Adrenal gland (tissue), 12 donors: ENCODE results near the gene IMMP2L. TPM values are rescaled to one million over a fixed set of nuclear protein-coding genes. Genes with fewer than 3 reads are reported as not detected.

Source experiments
- DNase-seq, 7 donors: peaks; one replicate each; pipeline ENCODE4 v3.0.0-alpha.2; 2019 to 2020
- H3K27ac ChIP-seq, 5 donors: fragments of 200-600 bp; sonication (generic) in 4 of 5; 1 replicate in 3 of 5; 2 replicates in 2 of 5; pipeline versions ENCODE4 v1.5.1 to v1.8.0; 2016 to 2020; ENCODE audit warnings: mild to moderate bottlenecking in 1 of 5
- H3K27me3 ChIP-seq: fragments of 200-600 bp; 2 replicates; pipeline ENCODE4 v1.8.0; 2021
- H3K36me3 ChIP-seq, 2 donors: fragments of 200-600 bp; replicated peaks in 1 of 2; 1 replicate in 1 of 2; 2 replicates in 1 of 2; pipeline versions ENCODE4 v1.5.1 to v1.8.0; 2018 to 2022
- H3K4me1 ChIP-seq, 2 donors: fragments of 200-600 bp; replicated peaks in 1 of 2; 1 replicate in 1 of 2; 2 replicates in 1 of 2; pipeline versions ENCODE4 v1.5.1 to v1.8.0; 2018 to 2021
- H3K4me3 ChIP-seq, 4 donors: fragments of 200-600 bp; sonication (generic) in 3 of 4; one replicate each; pipeline ENCODE4 v1.5.1; 2016 to 2018
- H3K9me3 ChIP-seq, 3 donors: fragments of 200-600 bp; sonication (generic) in 1 of 3; replicated peaks in 1 of 3; 1 replicate in 2 of 3; 2 replicates in 1 of 3; pipeline versions ENCODE4 v1.5.1 to v1.8.0; 2016 to 2021
- CTCF ChIP-seq, 6 experiments: fragments of 450-650 bp in 4 of 6; fragments of 200-600 bp in 2 of 6; sonication (generic) in 1 of 6; IDR thresholded peaks; 1 replicate in 5 of 6; 2 replicates in 1 of 6; pipeline versions ENCODE4 v1.5.1 to v1.8.0; 2016 to 2021; ENCODE audit warnings: antibody characterized with exemption in 6 of 6, mild to moderate bottlenecking in 2 of 6, moderate library complexity in 1 of 6
- POLR2A ChIP-seq, 2 donors: fragments of 450-650 bp; IDR thresholded peaks; one replicate each; pipeline ENCODE4 v1.6.1; 2017; ENCODE audit warnings: antibody characterized with exemption in 2 of 2, mild to moderate bottlenecking in 2 of 2, moderate library complexity in 1 of 2
- WGBS, 4 donors: extraction: QIAGEN DNeasy Blood & Tissue Kit in 2 of 4; methylation state at CpG; one replicate each; pipeline versions ENCODE4 v1.1.5 to v1.1.7; 2013 to 2017; 5-methylcytosine and 5-hydroxymethylcytosine counted together
- intact Hi-C, 2 donors: fragments of 100-400 bp; cut with DNase I; formaldehyde crosslinking; loops; one replicate each; pipeline versions ENCODE4 v1.14.1 to v1.15.0; 2022 to 2023
- polyA plus RNA-seq, 3 donors: library from polyadenylated mRNA; stranded (reverse); fragments of 200-250 nt in 2 of 3; fragments of 350-450 nt in 1 of 3; fragmentation: Illumina TruSeq in 1 of 3; extraction: RNeasy Lipid Tissue Mini Kit (QIAGEN cat#74804) in 1 of 3; gene quantifications; one replicate each; pipeline ENCODE4 v1.2.3, GENCODE V29; 2013 to 2014
- total RNA-seq, 9 donors: library from RNA; depleted of rRNA in 4 of 9; stranded (reverse); fragments of >200 nt in 4 of 9; fragments of 120-200 nt in 1 of 9; fragmentation: NEBNext Ultra II Directional in 1 of 9; extraction: Animal tissue kit (Norgen Biotek cat#: 25700) in 1 of 9; gene quantifications; one replicate each; pipeline versions ENCODE4 v1.1.0 to v1.2.4, GENCODE V29; 2013 to 2023
- donor health status: healthy with polysubstance abuse.
- donor health status: Bipolar disorder and iron deficiency.
- donor health status: DM: yes; HTN: yes; CAD: no.
- donor health status: DM: no; HTN: no; CAD: no.
- donor health status: DM: no; HTN: no; CAD: no.
- donor health status: DM: yes; HTN: yes; CAD: no.

Gene IMMP2L
- total and polyA plus RNA-seq, 12 donors, result 13.4 to 34.1 (median 25.3) TPM

- no peaks in the 10 kb centered on the region for H3K9me3 ChIP-seq
- TF ChIP-seq POLR2A (IDR thresholded peaks at IDR 0.05), result no peak
- no peak for TF ChIP-seq CTCF (IDR thresholded peaks at IDR 0.05)
- no peak overlapping the region for H3K4me3 ChIP-seq
- 67 to 76% (median 72%) methylated on average over 1 of the region's 1 CpG for WGBS, 4 donors
- peaks cover 0 to 28% of the 10 kb centered on the region in 2 donors for H3K4me1 ChIP-seq
- intact Hi-C loops, result no loop called here
- no peaks in the 10 kb centered on the region for H3K36me3 ChIP-seq
- H3K27me3 ChIP-seq, result no peaks in the 10 kb centered on the region
- no peak overlapping the region for H3K27ac ChIP-seq
- DNase-seq, result no peak
Measured at GRCh38 chr7:111529507-111530355, 32.6 kb downstream of the IMMP2L start.

GRCh38 chr7:111528331-111528730 lies 34.0 kb downstream of the IMMP2L start:
- DNase-seq, result no peak
- WGBS, 4 donors, result 88 to 100% (median 95%) methylated on average over 1 of the region's 1 CpG
- Histone ChIP-seq H3K4me1 (peaks cover 0 to 28% of the 10 kb centered on the region in 2 donors), H3K27me3 (no peaks in the 10 kb centered on the region), H3K4me3 (no peak overlapping the region), H3K27ac (no peak overlapping the region), H3K36me3 (no peaks in the 10 kb centered on the region), H3K9me3 (no peaks in the 10 kb centered on the region)
- intact Hi-C loops, result no loop called here
- TF ChIP-seq POLR2A (IDR thresholded peaks at IDR 0.05) (no peak), CTCF (IDR thresholded peaks at IDR 0.05) (no peak)

GRCh38 chr7:111527545-111527944 lies 34.7 kb downstream of the IMMP2L start:
- no peaks in the 10 kb centered on the region for H3K36me3 ChIP-seq
- intact Hi-C loops, result no loop called here
- WGBS, 4 donors, result 66 to 75% (median 70%) methylated on average over 2 of the region's 2 CpGs
- no peaks in the 10 kb centered on the region for H3K9me3 ChIP-seq
- peaks cover 0 to 22% of the 10 kb centered on the region in 2 donors for H3K4me1 ChIP-seq
- no peak for DNase-seq
- no peaks in the 10 kb centered on the region for H3K27me3 ChIP-seq
- no peak overlapping the region for H3K27ac ChIP-seq
- TF ChIP-seq POLR2A (IDR thresholded peaks at IDR 0.05) (no peak), CTCF (IDR thresholded peaks at IDR 0.05) (no peak)
- H3K4me3 ChIP-seq, result no peak overlapping the region

- 94 to 100% (median 94%) methylated on average over 1 of the region's 1 CpG for WGBS, 4 donors
- intact Hi-C loops, result no loop called here
- no peak for TF ChIP-seq POLR2A (IDR thresholded peaks at IDR 0.05)
- TF ChIP-seq CTCF (IDR thresholded peaks at IDR 0.05), result no peak
- Histone ChIP-seq H3K9me3 (no peaks in the 10 kb centered on the region), H3K4me3 (no peak overlapping the region), H3K36me3 (no peaks in the 10 kb centered on the region), H3K27ac (no peak overlapping the region), H3K27me3 (no peaks in the 10 kb centered on the region), H3K4me1 (peaks cover 0 to 10% of the 10 kb centered on the region in 2 donors)
- no peak for DNase-seq
Measured at GRCh38 chr7:111525100-111525499, 37.2 kb downstream of the IMMP2L start.
